IPS-18a (cell line): ENCODE results near the gene CLIP4.

Experiments
- H3K27ac ChIP-seq: one replicate; pipeline ENCODE4 v1.5.1; 2013; ENCODE audit warnings: low read length
- H3K27me3 ChIP-seq: one replicate; pipeline ENCODE4 v1.6.1; 2013; ENCODE audit warnings: mild to moderate bottlenecking, low read length; ENCODE audit not compliant: control insufficient read depth, insufficient read depth
- H3K36me3 ChIP-seq: one replicate; pipeline ENCODE4 v1.6.1; 2013; ENCODE audit warnings: low read depth, low read length; ENCODE audit not compliant: control insufficient read depth
- H3K4me1 ChIP-seq: one replicate; pipeline ENCODE4 v1.6.1; 2013; ENCODE audit warnings: low read depth, low read length; ENCODE audit not compliant: control insufficient read depth
- H3K4me3 ChIP-seq: one replicate; pipeline ENCODE4 v1.5.1; 2013; ENCODE audit warnings: low read length
- H3K9ac ChIP-seq: one replicate; pipeline ENCODE4 v1.6.1; 2013; ENCODE audit warnings: mild to moderate bottlenecking, low read length, moderate library complexity
- H3K9me3 ChIP-seq: one replicate; pipeline ENCODE4 v1.6.1; 2013; ENCODE audit warnings: low read depth, low read length; ENCODE audit not compliant: control insufficient read depth

Gene CLIP4

GRCh38 chr2:29195796-29196195 lies 80.6 kb downstream of the CLIP4 start:
- no peaks in the 10 kb centered on the region for H3K27me3 ChIP-seq
- H3K9me3 ChIP-seq, result no peaks in the 10 kb centered on the region
- no peak overlapping the region for H3K4me3 ChIP-seq
- H3K4me1 ChIP-seq, result no peaks in the 10 kb centered on the region
- no peak overlapping the region for H3K9ac ChIP-seq
- H3K36me3 ChIP-seq, result no peaks in the 10 kb centered on the region
- H3K27ac ChIP-seq, result no peak overlapping the region

GRCh38 chr2:29196792-29197788 lies 81.9 kb downstream of the CLIP4 start:
- Histone ChIP-seq H3K4me3 (no peak overlapping the region), H3K36me3 (no peaks in the 10 kb centered on the region), H3K4me1 (peaks cover 5% of the 10 kb centered on the region), H3K9ac (no peak overlapping the region), H3K9me3 (no peaks in the 10 kb centered on the region), H3K27ac (no peak overlapping the region), H3K27me3 (no peaks in the 10 kb centered on the region)

GRCh38 chr2:29201979-29202378 lies 86.8 kb downstream of the CLIP4 start:
- Histone ChIP-seq H3K9ac (no peak overlapping the region), H3K27me3 (no peaks in the 10 kb centered on the region)

GRCh38 chr2:29202819-29203495 lies 87.7 kb downstream of the CLIP4 start:
- Histone ChIP-seq H3K9ac (no peak overlapping the region), H3K4me3 (no peak overlapping the region), H3K27ac (no peak overlapping the region), H3K4me1 (peaks cover 5% of the 10 kb centered on the region), H3K27me3 (no peaks in the 10 kb centered on the region), H3K36me3 (no peaks in the 10 kb centered on the region), H3K9me3 (no peaks in the 10 kb centered on the region)

More at GRCh38 chr2:29201979-29202378, 86.8 kb downstream of the CLIP4 start:
- Histone ChIP-seq H3K4me1 (peaks cover 5% of the 10 kb centered on the region), H3K36me3 (no peaks in the 10 kb centered on the region), H3K4me3 (no peak overlapping the region), H3K9me3 (no peaks in the 10 kb centered on the region), H3K27ac (no peak overlapping the region)

GRCh38 chr2:29206941-29207340 lies 91.7 kb downstream of the CLIP4 start:
- no peaks in the 10 kb centered on the region for H3K36me3 ChIP-seq
- H3K4me1 ChIP-seq, result peaks cover under 1% of the 10 kb centered on the region
- no peak overlapping the region for H3K27ac ChIP-seq
- H3K4me3 ChIP-seq, result no peak overlapping the region
- H3K9ac ChIP-seq, result no peak overlapping the region
- H3K27me3 ChIP-seq, result no peaks in the 10 kb centered on the region
- H3K9me3 ChIP-seq, result no peaks in the 10 kb centered on the region

- Histone ChIP-seq H3K4me3 (no peak overlapping the region), H3K27me3 (no peaks in the 10 kb centered on the region), H3K27ac (no peak overlapping the region), H3K4me1 (no peaks in the 10 kb centered on the region), H3K9me3 (no peaks in the 10 kb centered on the region), H3K9ac (no peak overlapping the region), H3K36me3 (no peaks in the 10 kb centered on the region)
These were observed 92.3 kb downstream of the CLIP4 start for GRCh38 chr2:29207352-29208148.

- no peak overlapping the region for H3K27ac ChIP-seq
- H3K4me1 ChIP-seq, result peaks cover 3% of the 10 kb centered on the region
- H3K36me3 ChIP-seq, result no peaks in the 10 kb centered on the region
- no peak overlapping the region for H3K9ac ChIP-seq
- H3K9me3 ChIP-seq, result no peaks in the 10 kb centered on the region
- no peaks in the 10 kb centered on the region for H3K27me3 ChIP-seq
- no peak overlapping the region for H3K4me3 ChIP-seq
These were observed 94.3 kb downstream of the CLIP4 start for GRCh38 chr2:29209551-29209950.

- Histone ChIP-seq H3K4me3 (no peak overlapping the region), H3K4me1 (peaks cover 3% of the 10 kb centered on the region), H3K9ac (no peak overlapping the region), H3K36me3 (no peaks in the 10 kb centered on the region), H3K27me3 (no peaks in the 10 kb centered on the region), H3K27ac (no peak overlapping the region), H3K9me3 (no peaks in the 10 kb centered on the region)
These were observed 96.8 kb downstream of the CLIP4 start for GRCh38 chr2:29212009-29212408.

- Histone ChIP-seq H3K9me3 (no peaks in the 10 kb centered on the region), H3K27ac (no peak overlapping the region), H3K27me3 (no peaks in the 10 kb centered on the region), H3K36me3 (no peaks in the 10 kb centered on the region), H3K4me3 (no peak overlapping the region), H3K9ac (no peak overlapping the region), H3K4me1 (peaks cover 3% of the 10 kb centered on the region)
These were observed 98.7 kb downstream of the CLIP4 start for GRCh38 chr2:29213888-29214291.

GRCh38 chr2:29215073-29215472 lies 99.9 kb downstream of the CLIP4 start:
- Histone ChIP-seq H3K9me3 (no peaks in the 10 kb centered on the region), H3K27ac (no peak overlapping the region), H3K4me3 (no peak overlapping the region), H3K27me3 (no peaks in the 10 kb centered on the region), H3K36me3 (no peaks in the 10 kb centered on the region), H3K9ac (no peak overlapping the region), H3K4me1 (peaks cover 3% of the 10 kb centered on the region)
